H9 (cell line): Measurements from ENCODE around the gene SDK2. TPM values are rescaled to one million over a fixed set of nuclear protein-coding genes. Genes with fewer than 3 reads are reported as not detected.
A peak's percentile ranks its signal among the peaks of the same experiment; 100 is the strongest.

ENCODE experiments used
- DNase-seq: peaks from one replicate; pipeline ENCODE4 v3.0.0-alpha.2; 2017
- H2AFZ ChIP-seq: one replicate; pipeline ENCODE4 v1.6.1; 2013; ENCODE audit warnings: mild to moderate bottlenecking, low read length, control low read depth, moderate library complexity
- H2AK5ac ChIP-seq: 2 replicates; pipeline ENCODE4 v1.6.1; 2013; ENCODE audit warnings: low read length, control low read depth, mixed read lengths; ENCODE audit not compliant: insufficient read length
- H2BK120ac ChIP-seq: one replicate; pipeline ENCODE4 v1.6.1; 2013; ENCODE audit warnings: low read depth, mild to moderate bottlenecking, low read length, control low read depth, inconsistent platforms; ENCODE audit not compliant: poor library complexity, severe bottlenecking
- H2BK12ac ChIP-seq: 2 replicates; pipeline ENCODE4 v1.6.1; 2013; ENCODE audit warnings: low read length, control low read depth, mixed read lengths, low read depth; ENCODE audit not compliant: insufficient read length
- H2BK15ac ChIP-seq: 2 replicates; pipeline ENCODE4 v1.6.1; 2013; ENCODE audit warnings: low read depth, low read length, control low read depth
- H2BK20ac ChIP-seq: one replicate; pipeline ENCODE4 v1.6.1; 2013; ENCODE audit warnings: low read depth, mild to moderate bottlenecking, low read length, control low read depth, inconsistent platforms; ENCODE audit not compliant: poor library complexity, severe bottlenecking
- H2BK5ac ChIP-seq: 2 replicates; pipeline ENCODE4 v1.6.1; 2013; ENCODE audit warnings: low read length, control low read depth, mixed read lengths; ENCODE audit not compliant: insufficient read length
- H3K14ac ChIP-seq: 2 replicates; pipeline ENCODE4 v1.6.1; 2013; ENCODE audit warnings: low read length, control low read depth; ENCODE audit not compliant: insufficient read depth
- H3K18ac ChIP-seq: 2 replicates; pipeline ENCODE4 v1.6.1; 2013; ENCODE audit warnings: low read depth, mild to moderate bottlenecking, mixed read lengths, low read length, control low read depth; ENCODE audit not compliant: insufficient read length
- H3K23ac ChIP-seq: 2 replicates; pipeline ENCODE4 v1.6.1; 2013; ENCODE audit warnings: low read length, control low read depth, mixed read lengths, low read depth; ENCODE audit not compliant: insufficient read length
- H3K23me2 ChIP-seq: 2 replicates; pipeline ENCODE4 v1.6.1; 2013; ENCODE audit warnings: low read depth, mild to moderate bottlenecking, mixed read lengths, low read length, control low read depth; ENCODE audit not compliant: insufficient read length, poor library complexity, severe bottlenecking
- H3K27ac ChIP-seq: 2 replicates; pipeline ENCODE4 v1.5.1; 2013; ENCODE audit warnings: low read length, control low read depth, mixed read lengths, low read depth; ENCODE audit not compliant: insufficient read length
- H3K27me3 ChIP-seq: 2 replicates; pipeline ENCODE4 v1.6.1; 2013; ENCODE audit warnings: low read length, control low read depth, inconsistent platforms; ENCODE audit not compliant: insufficient read depth
- H3K4ac ChIP-seq: 2 replicates; pipeline ENCODE4 v1.6.1; 2013; ENCODE audit warnings: low read depth, mild to moderate bottlenecking, control low read depth, inconsistent platforms, low read length, moderate library complexity
- H3K4me1 ChIP-seq: 2 replicates; pipeline ENCODE4 v1.6.1; 2013; ENCODE audit warnings: low read length, control low read depth, inconsistent platforms; ENCODE audit not compliant: insufficient read depth
- H3K4me2 ChIP-seq: 2 replicates; pipeline ENCODE4 v1.6.1; 2013; ENCODE audit warnings: low read length, control low read depth, mixed read lengths; ENCODE audit not compliant: insufficient read length, insufficient read depth
- H3K56ac ChIP-seq: 2 replicates; pipeline ENCODE4 v1.6.1; 2013; ENCODE audit warnings: low read depth, mild to moderate bottlenecking, mixed read lengths, low read length, control low read depth; ENCODE audit not compliant: insufficient read length
- H3K79me1 ChIP-seq: 2 replicates; pipeline ENCODE4 v1.6.1; 2013; ENCODE audit warnings: low read depth, mild to moderate bottlenecking, moderate library complexity, low read length, control low read depth, inconsistent platforms; ENCODE audit not compliant: insufficient read depth, poor library complexity, severe bottlenecking
- H3K79me2 ChIP-seq: 2 replicates; pipeline ENCODE4 v1.6.1; 2013; ENCODE audit warnings: low read length, control low read depth, inconsistent platforms; ENCODE audit not compliant: insufficient read depth
- H3K9ac ChIP-seq: 2 replicates; pipeline ENCODE4 v1.6.1; 2013; ENCODE audit warnings: low read length, control low read depth, mixed read lengths; ENCODE audit not compliant: insufficient read length; ENCODE audit errors: extremely low read depth
- H3K9me3 ChIP-seq: one replicate; pipeline ENCODE4 v1.6.1; 2013; ENCODE audit warnings: low read depth, low read length, inconsistent platforms; ENCODE audit not compliant: control insufficient read depth
- H3T11ph ChIP-seq: one replicate; pipeline ENCODE4 v1.6.1; 2013; ENCODE audit warnings: mild to moderate bottlenecking, low read length, control low read depth, inconsistent platforms
- H4K20me1 ChIP-seq: one replicate; pipeline ENCODE4 v1.6.1; 2013; ENCODE audit not compliant: control insufficient read depth, insufficient read length, insufficient read depth
- H4K5ac ChIP-seq: 2 replicates; pipeline ENCODE4 v1.6.1; 2013; ENCODE audit warnings: low read depth, mild to moderate bottlenecking, mixed read lengths, low read length, control low read depth; ENCODE audit not compliant: insufficient read length
- H4K8ac ChIP-seq: replicated peaks from 2 replicates; pipeline ENCODE4 v1.6.1; 2013; ENCODE audit warnings: low read length, control low read depth, mixed read lengths, low read depth; ENCODE audit not compliant: insufficient read length
- H4K91ac ChIP-seq: 2 replicates; pipeline ENCODE4 v1.6.1; 2013; ENCODE audit warnings: low read depth, mild to moderate bottlenecking, moderate library complexity, mixed read lengths, low read length, control low read depth; ENCODE audit not compliant: insufficient read length
- H3K27ac Mint-ChIP-seq, 3 experiments: 2 replicates in 2 of 3; 3 replicates in 1 of 3; pipeline ENCODE4 v1.8.0; 2020 to 2021; ENCODE audit warnings: mixed read lengths in 3 of 3, mild to moderate bottlenecking in 1 of 3, moderate library complexity in 1 of 3
- H3K27me3 Mint-ChIP-seq: 2 replicates; pipeline ENCODE4 v1.8.0; 2021; ENCODE audit warnings: low read depth, mild to moderate bottlenecking, moderate library complexity, mixed read lengths
- H3K36me3 Mint-ChIP-seq, 3 experiments: 2 replicates in 2 of 3; 3 replicates in 1 of 3; pipeline ENCODE4 v1.8.0; 2020 to 2021; ENCODE audit warnings: low read depth in 3 of 3, mixed read lengths in 3 of 3; ENCODE audit not compliant: insufficient read depth in 1 of 3
- H3K4me1 Mint-ChIP-seq, 2 experiments: 2 replicates each; pipeline ENCODE4 v1.8.0; 2020; ENCODE audit warnings: mixed read lengths in 2 of 2
- H3K4me3 Mint-ChIP-seq, 2 experiments: 2 replicates in 1 of 2; 3 replicates in 1 of 2; pipeline ENCODE4 v1.8.0; 2020 to 2021; ENCODE audit warnings: mild to moderate bottlenecking in 2 of 2, mixed read lengths in 2 of 2, moderate library complexity in 1 of 2
- H3K9me3 Mint-ChIP-seq, 2 experiments: 2 replicates in 1 of 2; 3 replicates in 1 of 2; pipeline ENCODE4 v1.8.0; 2020; ENCODE audit warnings: mild to moderate bottlenecking in 2 of 2, mixed read lengths in 2 of 2, moderate library complexity in 1 of 2
- WGBS: extraction: QIAGEN DNeasy Blood & Tissue Kit; methylation state at CpG from one replicate; pipeline ENCODE4 v1.1.7; 2013; ENCODE audit warnings: missing lambda C conversion rate, low lambda C conversion rate, mixed read lengths; ENCODE audit not compliant: insufficient read length; ENCODE audit errors: extremely low coverage; 5-methylcytosine and 5-hydroxymethylcytosine counted together
- total RNA-seq: library from RNA; stranded (reverse); gene quantifications from 2 replicates; pipeline ENCODE4 v1.2.1, GENCODE V29; 2021
- TF ChIP-seq, protein P1 (sequence below): fragments of 200-600 bp; sonication (generic); conservative IDR thresholded peaks from 3 replicates; pipeline ENCODE4 v1.8.0; 2021; ENCODE audit warnings: antibody characterized with exemption, mild to moderate bottlenecking

The SDK2 gene
- total RNA-seq, 1 experiment from 2014 or later: 9.1 TPM

GRCh38 chr17:73592079-73592415 lies 52.2 kb downstream of the SDK2 start:
- Histone ChIP-seq H3K27ac (no peak overlapping the region), H3K27me3 (no peaks in the 10 kb centered on the region), H4K20me1 (no peaks in the 10 kb centered on the region), H3T11ph (no peak overlapping the region), H3K18ac (no peak overlapping the region), H2BK15ac (no peak overlapping the region), H2AFZ (no peak overlapping the region), H2BK20ac (no peak overlapping the region), H2BK120ac (no peak overlapping the region), H2BK5ac (no peak overlapping the region), H3K4me2 (no peak overlapping the region), H2BK12ac (no peak overlapping the region), H3K4me1 (no peaks in the 10 kb centered on the region; the same call in 1 of the 2 replicates), H3K56ac (no peak overlapping the region), H3K4ac (no peak overlapping the region), H3K23me2 (no peaks in the 10 kb centered on the region), H3K79me2 (no peaks in the 10 kb centered on the region), H3K14ac (no peak overlapping the region), H4K8ac (no peak overlapping the region), H2AK5ac (no peak overlapping the region), H3K79me1 (no peaks in the 10 kb centered on the region), H4K5ac (no peak overlapping the region), H4K91ac (no peak overlapping the region), H3K9ac (no peak overlapping the region), H3K9me3 (no peaks in the 10 kb centered on the region), H3K23ac (no peak overlapping the region)
- Mint-ChIP-seq H3K27ac (peak overlapping the region in 1 of 3 experiments; percentile 12; a peak in 1 of 7 replicates), H3K4me1 (peaks cover 33 to 62% of the 10 kb centered on the region in 2 experiments), H3K4me3 (no peak overlapping the region), H3K9me3 (no peaks in the 10 kb centered on the region), H3K36me3 (no peaks in the 10 kb centered on the region; a peak in 1 of 7 replicates), H3K27me3 (peaks cover 8% of the 10 kb centered on the region)
- DNase-seq: no peak
- TF ChIP-seq, protein P1, sequence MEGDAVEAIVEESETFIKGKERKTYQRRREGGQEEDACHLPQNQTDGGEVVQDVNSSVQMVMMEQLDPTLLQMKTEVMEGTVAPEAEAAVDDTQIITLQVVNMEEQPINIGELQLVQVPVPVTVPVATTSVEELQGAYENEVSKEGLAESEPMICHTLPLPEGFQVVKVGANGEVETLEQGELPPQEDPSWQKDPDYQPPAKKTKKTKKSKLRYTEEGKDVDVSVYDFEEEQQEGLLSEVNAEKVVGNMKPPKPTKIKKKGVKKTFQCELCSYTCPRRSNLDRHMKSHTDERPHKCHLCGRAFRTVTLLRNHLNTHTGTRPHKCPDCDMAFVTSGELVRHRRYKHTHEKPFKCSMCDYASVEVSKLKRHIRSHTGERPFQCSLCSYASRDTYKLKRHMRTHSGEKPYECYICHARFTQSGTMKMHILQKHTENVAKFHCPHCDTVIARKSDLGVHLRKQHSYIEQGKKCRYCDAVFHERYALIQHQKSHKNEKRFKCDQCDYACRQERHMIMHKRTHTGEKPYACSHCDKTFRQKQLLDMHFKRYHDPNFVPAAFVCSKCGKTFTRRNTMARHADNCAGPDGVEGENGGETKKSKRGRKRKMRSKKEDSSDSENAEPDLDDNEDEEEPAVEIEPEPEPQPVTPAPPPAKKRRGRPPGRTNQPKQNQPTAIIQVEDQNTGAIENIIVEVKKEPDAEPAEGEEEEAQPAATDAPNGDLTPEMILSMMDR: no peak
- no CpG with 5 or more reads among the region's 6 CpGs for WGBS
